GM12865 (cell line): Measurements from ENCODE around the gene HLA-DPB1.

Experiments
- DNase-seq: peaks from one replicate; pipeline ENCODE4 v3.0.0; 2010; ENCODE audit warnings: low read depth
- H3K4me3 ChIP-seq: 2 replicates; pipeline ENCODE4 v1.5.1; 2011; ENCODE audit warnings: mild to moderate bottlenecking, low read depth, low read length, control low read depth
- TF ChIP-seq, protein P1 (sequence below): IDR thresholded peaks from 2 replicates; pipeline ENCODE4 v1.5.1; 2011; ENCODE audit warnings: low read length, control low read depth, low read depth, inconsistent platforms; ENCODE audit not compliant: insufficient read depth; ENCODE audit errors: missing control alignments

Gene HLA-DPB1

DNA sequence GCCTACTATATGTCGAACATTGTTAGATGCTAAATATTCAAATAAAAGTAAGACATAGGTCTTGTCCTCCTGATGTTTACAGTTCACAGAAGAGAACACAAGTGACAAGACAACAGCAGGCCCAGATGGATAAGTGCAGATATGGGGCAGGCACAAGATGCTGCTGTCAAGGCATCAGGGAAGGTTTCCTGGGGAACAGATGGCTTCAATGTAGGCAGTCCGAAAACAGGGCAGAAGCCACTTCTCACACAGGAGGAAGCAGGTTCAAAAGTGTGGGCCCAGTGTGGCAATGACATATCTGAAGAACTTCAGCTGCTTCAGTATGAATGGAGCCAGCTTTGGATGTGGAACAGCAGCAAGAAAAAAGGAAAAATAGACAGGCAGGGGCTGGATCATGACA is 32.5 kb downstream of the HLA-DPB1 start:
- TF ChIP-seq, protein P1, sequence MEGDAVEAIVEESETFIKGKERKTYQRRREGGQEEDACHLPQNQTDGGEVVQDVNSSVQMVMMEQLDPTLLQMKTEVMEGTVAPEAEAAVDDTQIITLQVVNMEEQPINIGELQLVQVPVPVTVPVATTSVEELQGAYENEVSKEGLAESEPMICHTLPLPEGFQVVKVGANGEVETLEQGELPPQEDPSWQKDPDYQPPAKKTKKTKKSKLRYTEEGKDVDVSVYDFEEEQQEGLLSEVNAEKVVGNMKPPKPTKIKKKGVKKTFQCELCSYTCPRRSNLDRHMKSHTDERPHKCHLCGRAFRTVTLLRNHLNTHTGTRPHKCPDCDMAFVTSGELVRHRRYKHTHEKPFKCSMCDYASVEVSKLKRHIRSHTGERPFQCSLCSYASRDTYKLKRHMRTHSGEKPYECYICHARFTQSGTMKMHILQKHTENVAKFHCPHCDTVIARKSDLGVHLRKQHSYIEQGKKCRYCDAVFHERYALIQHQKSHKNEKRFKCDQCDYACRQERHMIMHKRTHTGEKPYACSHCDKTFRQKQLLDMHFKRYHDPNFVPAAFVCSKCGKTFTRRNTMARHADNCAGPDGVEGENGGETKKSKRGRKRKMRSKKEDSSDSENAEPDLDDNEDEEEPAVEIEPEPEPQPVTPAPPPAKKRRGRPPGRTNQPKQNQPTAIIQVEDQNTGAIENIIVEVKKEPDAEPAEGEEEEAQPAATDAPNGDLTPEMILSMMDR: no peak
- DNase-seq: no peak
- H3K4me3 ChIP-seq: no peak overlapping the region

DNA sequence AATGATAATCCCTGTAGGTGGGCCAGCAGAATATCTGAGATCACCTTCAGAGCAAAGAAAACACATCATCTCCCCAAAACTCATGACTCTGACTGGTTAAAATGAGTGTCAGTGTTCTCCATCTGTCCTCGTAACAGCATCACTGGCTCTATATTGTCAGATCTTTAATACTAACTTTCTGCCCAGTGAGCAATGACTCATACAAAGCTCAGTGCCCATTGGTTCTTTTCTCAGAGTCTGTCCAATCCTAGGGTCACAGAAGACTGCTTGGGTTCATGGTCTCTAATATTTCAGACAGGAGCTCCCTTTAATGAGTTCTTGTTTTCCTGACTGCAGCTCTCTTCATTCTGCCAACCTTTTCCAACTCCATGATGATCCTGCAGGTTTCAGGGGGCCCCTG is 36.4 kb downstream of the HLA-DPB1 start:
- DNase-seq: peak; percentile 72
- TF ChIP-seq, protein P1: no peak
- H3K4me3 ChIP-seq: no peak overlapping the region

DNA sequence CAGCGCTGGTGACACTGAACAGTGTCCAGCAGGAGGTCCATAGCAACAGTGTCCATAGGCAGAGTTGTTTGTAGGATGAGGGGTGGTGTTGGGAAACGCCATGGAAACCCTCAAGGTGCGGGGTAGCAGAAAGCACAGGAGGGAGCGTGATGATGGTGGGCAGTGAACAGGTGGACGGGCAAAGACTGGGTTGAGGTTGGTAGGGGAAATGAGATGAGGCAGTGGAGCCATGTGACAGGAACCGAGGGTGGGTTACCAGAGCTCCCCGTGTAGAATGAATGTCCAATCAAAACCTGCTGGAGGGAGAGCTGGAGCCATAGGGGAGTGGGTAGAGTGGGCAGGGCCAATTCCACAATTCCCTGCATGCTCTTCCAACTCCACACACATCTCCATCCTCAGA is 38.0 kb downstream of the HLA-DPB1 start:
- H3K4me3 ChIP-seq: no peak overlapping the region
- TF ChIP-seq, protein P1: no peak
- no peak for DNase-seq

DNA sequence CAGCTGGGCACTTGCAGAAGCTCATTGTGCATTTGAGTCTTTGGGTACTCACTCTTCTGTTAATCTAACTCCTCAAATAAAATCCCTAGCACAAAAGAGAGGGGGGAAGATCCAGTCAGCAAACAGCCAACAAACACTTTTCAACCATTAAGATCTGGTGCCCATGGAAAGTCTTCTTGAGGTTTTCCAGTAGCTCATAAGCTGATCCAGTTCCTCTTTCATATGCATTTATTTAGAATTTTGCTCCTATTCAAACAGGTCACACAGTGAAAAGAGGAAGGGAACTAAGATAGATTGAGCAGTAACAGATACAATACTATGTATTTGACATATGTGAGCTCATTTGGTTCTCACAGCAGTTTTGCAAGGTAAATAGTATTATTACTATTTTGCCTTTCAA is 38.6 kb downstream of the HLA-DPB1 start:
- TF ChIP-seq, protein P1: no peak
- no peak overlapping the region for H3K4me3 ChIP-seq
- no peak for DNase-seq

DNA sequence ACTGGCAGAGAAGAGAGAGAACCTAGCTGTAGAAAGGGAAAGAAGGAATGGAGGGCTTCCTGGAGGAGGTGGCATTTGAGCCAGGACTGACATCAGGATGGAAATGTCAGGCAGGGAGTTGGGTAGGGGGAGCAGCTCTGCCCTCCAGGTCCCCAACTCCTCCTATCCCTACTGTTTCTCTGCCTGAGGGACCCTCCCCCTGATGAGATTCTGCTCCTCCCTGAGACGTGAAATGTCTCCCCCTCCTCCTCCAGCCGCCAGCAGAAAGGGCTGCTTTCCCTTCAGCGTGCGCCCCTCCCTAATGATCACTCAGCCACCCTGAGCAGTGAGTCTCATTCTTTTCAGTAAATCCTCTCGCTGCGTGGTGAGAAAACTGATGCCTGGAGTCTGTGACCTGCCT is 40.6 kb downstream of the HLA-DPB1 start:
- no peak overlapping the region for H3K4me3 ChIP-seq
- DNase-seq: no peak
- TF ChIP-seq, protein P1: no peak

DNA sequence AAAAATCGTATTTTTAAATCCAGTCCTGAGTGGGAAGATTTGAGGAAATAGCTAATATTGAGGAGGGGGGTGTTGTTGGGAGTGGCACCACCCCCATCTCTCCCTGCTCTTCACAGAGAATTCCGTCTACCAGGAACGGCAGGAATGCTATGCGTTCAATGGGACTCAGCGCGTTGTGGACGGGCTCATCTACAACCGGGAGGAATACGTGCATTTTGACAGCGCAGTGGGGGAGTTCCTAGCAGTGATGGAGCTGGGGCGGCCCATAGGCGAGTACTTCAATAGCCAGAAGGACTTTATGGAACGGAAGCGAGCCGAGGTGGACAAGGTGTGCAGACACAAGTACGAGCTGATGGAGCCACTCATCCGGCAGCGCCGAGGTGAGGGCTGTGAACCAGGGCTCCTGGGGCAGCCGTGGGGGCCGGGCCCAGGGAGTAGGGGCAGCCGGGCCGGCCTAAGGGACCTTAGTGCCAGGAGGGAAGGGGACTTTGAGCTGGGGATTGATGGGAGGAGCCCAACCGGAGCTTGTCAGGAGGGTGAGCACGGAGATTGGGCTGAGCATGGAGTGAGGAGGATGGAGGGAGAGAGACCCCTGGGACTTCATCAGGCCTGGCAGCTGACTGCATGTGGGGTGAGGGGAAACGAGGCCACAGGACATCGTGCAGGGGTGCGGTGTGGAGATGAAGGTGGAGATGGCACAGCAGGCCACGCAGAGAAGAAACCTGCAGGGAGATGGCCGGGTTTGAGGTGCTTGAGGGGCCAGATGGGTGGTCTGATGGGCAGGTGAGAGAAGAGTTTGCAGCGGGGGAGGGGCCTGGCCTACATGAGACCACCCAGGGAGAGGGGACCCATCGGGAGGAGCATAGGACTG is 41.3 kb downstream of the HLA-DPB1 start:
- H3K4me3 ChIP-seq: no peak overlapping the region
- TF ChIP-seq, protein P1: no peak
- no peak for DNase-seq

DNA sequence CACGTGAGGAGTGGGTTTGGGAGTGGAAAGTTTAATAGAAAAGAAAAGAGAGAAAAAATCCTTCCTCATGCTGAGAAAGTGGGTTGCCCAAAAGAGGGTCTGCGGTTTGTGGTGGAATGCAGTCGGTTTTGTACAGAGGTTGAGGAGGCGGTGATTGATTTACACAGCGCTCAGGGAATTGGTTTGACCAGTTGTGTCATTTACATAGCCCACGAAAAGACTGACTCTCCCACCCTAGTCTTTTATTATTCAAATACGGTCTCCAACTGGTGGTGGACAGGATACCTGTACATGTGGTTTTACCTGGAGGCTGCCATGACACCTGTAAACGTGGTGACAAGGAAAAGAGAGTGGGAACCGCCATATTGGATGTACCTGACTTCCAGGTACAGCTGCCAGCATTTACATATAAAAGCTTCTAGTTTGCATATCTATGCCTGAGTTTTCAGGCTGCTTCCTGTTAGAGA is 42.1 kb downstream of the HLA-DPB1 start:
- DNase-seq: no peak
- no peak overlapping the region for H3K4me3 ChIP-seq
- TF ChIP-seq, protein P1: no peak
